ENCODE measurements around the gene TUBA1C.

DNA sequence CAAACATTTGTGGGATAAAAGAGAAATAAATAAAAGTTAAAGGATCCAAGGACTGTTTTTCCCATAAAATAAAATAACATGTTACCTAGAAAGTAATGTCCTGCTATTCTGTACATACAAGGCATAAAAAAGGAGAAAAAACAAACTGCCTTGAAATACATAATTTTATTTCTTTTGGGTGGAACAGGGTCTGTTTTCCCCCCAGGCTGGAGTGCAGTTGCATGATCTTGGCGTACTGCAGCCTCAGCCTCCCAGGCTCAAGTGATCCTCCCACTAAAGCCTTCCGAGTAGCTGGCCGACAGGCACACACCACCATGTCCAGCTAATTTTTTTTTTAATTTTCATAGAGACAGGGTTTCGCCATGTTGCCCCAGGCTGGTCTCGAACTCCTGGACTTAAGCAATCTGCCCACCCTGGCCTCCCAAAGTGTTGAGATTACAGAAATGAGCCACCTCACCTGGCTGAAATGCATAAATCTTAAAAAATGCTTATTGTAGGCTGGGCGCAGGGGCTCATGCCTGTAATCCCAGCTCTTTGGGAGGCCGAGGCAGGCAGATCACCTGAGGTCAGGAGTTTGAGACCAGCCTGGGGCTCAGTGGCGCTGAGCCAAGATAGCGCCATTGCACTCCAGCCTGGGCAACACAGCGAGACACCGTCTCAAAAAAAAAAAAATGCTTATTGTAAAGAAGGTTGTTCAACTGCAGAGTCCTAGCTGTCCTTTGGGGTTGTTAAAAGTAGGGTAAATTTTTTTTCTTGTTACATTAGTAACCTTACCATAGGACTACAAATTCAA is 4.1 kb upstream of the TUBA1C start:
- no peak for TF ChIP-seq POLR2A (IDR thresholded peaks at IDR 0.05)
- TF ChIP-seq, protein P1, sequence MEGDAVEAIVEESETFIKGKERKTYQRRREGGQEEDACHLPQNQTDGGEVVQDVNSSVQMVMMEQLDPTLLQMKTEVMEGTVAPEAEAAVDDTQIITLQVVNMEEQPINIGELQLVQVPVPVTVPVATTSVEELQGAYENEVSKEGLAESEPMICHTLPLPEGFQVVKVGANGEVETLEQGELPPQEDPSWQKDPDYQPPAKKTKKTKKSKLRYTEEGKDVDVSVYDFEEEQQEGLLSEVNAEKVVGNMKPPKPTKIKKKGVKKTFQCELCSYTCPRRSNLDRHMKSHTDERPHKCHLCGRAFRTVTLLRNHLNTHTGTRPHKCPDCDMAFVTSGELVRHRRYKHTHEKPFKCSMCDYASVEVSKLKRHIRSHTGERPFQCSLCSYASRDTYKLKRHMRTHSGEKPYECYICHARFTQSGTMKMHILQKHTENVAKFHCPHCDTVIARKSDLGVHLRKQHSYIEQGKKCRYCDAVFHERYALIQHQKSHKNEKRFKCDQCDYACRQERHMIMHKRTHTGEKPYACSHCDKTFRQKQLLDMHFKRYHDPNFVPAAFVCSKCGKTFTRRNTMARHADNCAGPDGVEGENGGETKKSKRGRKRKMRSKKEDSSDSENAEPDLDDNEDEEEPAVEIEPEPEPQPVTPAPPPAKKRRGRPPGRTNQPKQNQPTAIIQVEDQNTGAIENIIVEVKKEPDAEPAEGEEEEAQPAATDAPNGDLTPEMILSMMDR (IDR thresholded peaks at IDR 0.05), result no peak
